SJSA1 (cell line): ENCODE results near the gene UNC79. TPM values are rescaled to one million over a fixed set of nuclear protein-coding genes. Genes with fewer than 3 reads are reported as not detected.

Experiments used
- DNase-seq, 2 experiments: peaks; one replicate each; pipeline ENCODE4 v3.0.0-alpha.2; 2015 to 2020; ENCODE audit warnings: low spot score in 2 of 2, low read depth in 1 of 2
- H3K27ac ChIP-seq: fragments of 250-450 bp; sonication (Bioruptor Pico); 2 replicates; pipeline ENCODE4 v1.5.1; 2020; ENCODE audit warnings: mild to moderate bottlenecking, moderate library complexity
- H3K27me3 ChIP-seq: fragments of 250-450 bp; sonication (Bioruptor Pico); replicated peaks from 2 replicates; pipeline ENCODE4 v1.5.1; 2020; ENCODE audit warnings: mild to moderate bottlenecking, moderate library complexity
- H3K36me3 ChIP-seq: fragments of 250-450 bp; sonication (Bioruptor Pico); 2 replicates; pipeline ENCODE4 v1.5.1; 2020; ENCODE audit warnings: mild to moderate bottlenecking
- H3K4me1 ChIP-seq: fragments of 250-450 bp; sonication (Bioruptor Pico); replicated peaks from 2 replicates; pipeline ENCODE4 v1.6.1; 2021; ENCODE audit warnings: mild to moderate bottlenecking
- H3K4me3 ChIP-seq: fragments of 250-450 bp; sonication (Bioruptor Pico); 2 replicates; pipeline ENCODE4 v1.5.1; 2020; ENCODE audit warnings: mild to moderate bottlenecking
- H3K9me3 ChIP-seq: fragments of 250-450 bp; sonication (Bioruptor Pico); replicated peaks from 2 replicates; pipeline ENCODE4 v1.5.1; 2020; ENCODE audit warnings: mild to moderate bottlenecking
- total RNA-seq: library from RNA; depleted of rRNA; stranded (reverse); fragments of >200 nt; shearing (Covaris generic); gene quantifications from 2 replicates; pipeline ENCODE4 v1.2.3, GENCODE V29; 2014

The UNC79 gene
- total RNA-seq, 1 experiment from 2014 or later = 0.05 TPM

DNA sequence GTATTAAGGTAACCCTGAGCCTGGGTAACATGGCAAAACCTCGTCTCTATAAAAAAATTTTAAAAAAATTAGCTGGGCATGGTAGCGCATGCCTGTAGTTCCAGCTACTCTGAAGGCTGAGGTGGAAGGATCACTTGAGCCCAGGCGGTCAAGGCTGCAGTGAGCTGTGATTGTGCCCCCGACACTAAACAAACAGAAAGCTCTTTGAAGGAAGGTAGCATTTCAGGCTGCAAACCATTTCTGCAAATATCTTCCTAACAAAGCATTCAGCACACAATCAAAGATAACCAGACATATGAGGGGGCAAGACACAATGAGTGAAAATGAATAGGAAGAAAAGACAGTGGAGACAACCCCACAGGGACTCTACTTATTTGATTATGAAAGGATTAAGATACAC, 238.9 kb downstream of the UNC79 start:
- Histone ChIP-seq H3K36me3 (no peaks in the 10 kb centered on the region), H3K27ac (no peak overlapping the region), H3K4me3 (no peak overlapping the region), H3K9me3 (no peaks in the 10 kb centered on the region), H3K27me3 (no peaks in the 10 kb centered on the region), H3K4me1 (no peaks in the 10 kb centered on the region)
- DNase-seq = no peak

DNA sequence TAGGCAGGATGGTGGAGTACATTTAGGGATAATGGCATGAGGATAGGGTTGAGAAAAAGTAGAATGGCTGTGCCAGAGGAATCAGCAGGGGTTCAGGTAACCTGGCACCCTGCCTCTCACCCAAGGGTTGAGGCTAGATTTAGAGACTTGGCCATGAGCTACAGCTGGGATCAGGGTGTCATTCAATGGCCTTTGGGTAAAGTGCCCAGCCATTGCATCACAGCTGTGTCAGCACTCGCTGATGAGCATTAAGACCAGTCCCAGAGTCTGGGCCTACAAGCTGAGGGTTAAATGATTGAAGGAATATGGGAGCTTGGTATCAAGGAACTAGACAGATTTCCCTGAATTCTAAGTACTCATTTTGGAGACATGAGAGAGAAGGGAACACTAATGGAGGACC, 243.6 kb downstream of the UNC79 start:
- H3K9me3 ChIP-seq = no peaks in the 10 kb centered on the region
- H3K4me1 ChIP-seq = no peaks in the 10 kb centered on the region
- no peak overlapping the region for H3K4me3 ChIP-seq

DNA sequence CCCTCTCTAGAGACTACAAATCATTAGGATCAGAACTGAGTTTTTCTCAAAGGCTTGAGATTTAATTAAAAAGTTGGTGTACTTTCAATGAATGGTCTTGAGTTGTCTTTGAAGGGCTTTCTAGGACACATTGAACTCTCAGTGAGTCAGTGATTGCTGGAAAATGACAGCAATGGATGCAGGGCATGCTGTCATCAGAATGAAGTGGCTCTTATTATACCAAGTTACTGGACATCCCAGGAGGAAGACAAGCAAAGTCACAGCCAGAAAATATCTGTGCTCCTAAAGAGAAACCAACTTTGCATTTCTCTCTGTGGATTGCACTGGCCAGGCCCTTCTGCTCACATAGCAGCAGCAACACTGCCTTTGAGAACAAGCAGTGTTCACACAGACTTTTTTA, 244.9 kb downstream of the UNC79 start:
- Histone ChIP-seq H3K27me3 (no peaks in the 10 kb centered on the region), H3K9me3 (no peaks in the 10 kb centered on the region), H3K36me3 (no peaks in the 10 kb centered on the region), H3K27ac (no peak overlapping the region), H3K4me3 (no peak overlapping the region), H3K4me1 (no peaks in the 10 kb centered on the region)
- no peak for DNase-seq

More for the DNA sequence above, 243.6 kb downstream of the UNC79 start:
- no peak for DNase-seq
- H3K36me3 ChIP-seq = no peaks in the 10 kb centered on the region
- H3K27ac ChIP-seq = no peak overlapping the region
- no peaks in the 10 kb centered on the region for H3K27me3 ChIP-seq

DNA sequence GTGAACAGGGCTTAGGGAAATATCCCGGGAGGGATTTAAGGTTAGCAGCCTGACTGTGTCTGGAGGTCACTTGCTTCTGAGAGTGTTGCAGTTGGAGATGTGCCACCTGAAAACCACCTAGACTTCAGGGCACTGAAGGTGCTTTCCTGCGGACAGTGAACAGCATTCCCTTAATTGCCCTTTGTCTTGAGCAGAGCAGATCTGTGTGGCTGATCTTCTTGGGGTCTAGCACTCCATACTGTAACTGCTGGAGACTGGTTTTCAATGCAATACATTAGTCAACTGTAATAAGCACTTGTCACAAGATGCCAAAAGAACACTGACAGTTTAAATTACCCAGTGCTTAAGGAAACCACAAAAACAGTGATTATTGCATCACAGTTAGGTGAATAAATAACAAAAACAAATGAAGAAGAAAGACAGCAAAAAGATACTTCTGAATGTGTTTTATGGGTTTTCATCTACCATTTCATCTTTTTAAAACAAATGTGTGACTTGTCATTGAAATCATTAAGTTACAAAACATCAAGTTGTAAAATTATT, 245.7 kb downstream of the UNC79 start:
- Histone ChIP-seq H3K9me3 (no peaks in the 10 kb centered on the region), H3K36me3 (no peaks in the 10 kb centered on the region), H3K27ac (no peak overlapping the region), H3K4me1 (no peaks in the 10 kb centered on the region), H3K27me3 (no peaks in the 10 kb centered on the region), H3K4me3 (no peak overlapping the region)
- DNase-seq = no peak

DNA sequence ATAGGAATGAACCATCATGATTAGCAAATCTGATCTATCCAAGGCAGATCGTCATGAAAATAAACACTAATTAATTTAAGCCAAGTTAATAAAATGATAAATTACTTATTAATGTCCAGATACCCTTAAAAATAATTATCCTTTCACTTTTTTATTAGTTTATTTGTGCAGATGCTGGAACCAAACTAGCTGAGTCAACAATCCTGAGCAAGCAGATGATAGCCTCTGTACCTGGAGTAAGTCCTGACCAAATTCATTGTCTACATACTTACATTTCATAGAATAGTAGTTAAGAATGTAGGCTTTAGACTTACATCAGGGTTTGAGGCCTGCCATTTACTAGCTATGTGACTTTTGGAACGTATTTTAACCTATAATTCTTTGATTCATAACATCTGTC, 251.7 kb downstream of the UNC79 start:
- H3K27ac ChIP-seq = no peak overlapping the region
- no peak overlapping the region for H3K4me3 ChIP-seq
- H3K36me3 ChIP-seq = no peaks in the 10 kb centered on the region
- no peaks in the 10 kb centered on the region for H3K4me1 ChIP-seq
- no peak for DNase-seq
- H3K27me3 ChIP-seq = no peaks in the 10 kb centered on the region
- no peaks in the 10 kb centered on the region for H3K9me3 ChIP-seq

DNA sequence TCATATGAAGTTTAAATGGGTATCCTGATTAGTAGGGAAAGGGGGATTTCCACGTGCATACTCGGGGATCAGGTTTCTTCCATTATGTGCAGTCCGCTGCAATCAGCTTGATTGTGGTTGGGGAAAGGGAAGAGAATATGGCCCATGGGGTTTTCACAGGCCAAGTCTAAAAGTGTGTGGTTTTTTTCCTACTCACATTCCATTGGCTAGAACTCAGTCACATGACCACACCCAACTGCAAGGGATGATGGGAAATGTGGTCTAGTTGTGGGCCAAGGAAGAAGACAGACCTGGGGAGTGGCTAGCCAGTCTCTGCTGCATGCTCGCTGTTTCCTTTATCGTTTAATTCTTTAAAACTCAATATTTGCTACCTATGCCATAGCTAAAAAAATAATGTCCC, 252.5 kb downstream of the UNC79 start:
- no peak overlapping the region for H3K27ac ChIP-seq
- no peaks in the 10 kb centered on the region for H3K36me3 ChIP-seq
- no peaks in the 10 kb centered on the region for H3K4me1 ChIP-seq
- no peaks in the 10 kb centered on the region for H3K9me3 ChIP-seq
- DNase-seq = no peak
- no peak overlapping the region for H3K4me3 ChIP-seq
- H3K27me3 ChIP-seq = no peaks in the 10 kb centered on the region

DNA sequence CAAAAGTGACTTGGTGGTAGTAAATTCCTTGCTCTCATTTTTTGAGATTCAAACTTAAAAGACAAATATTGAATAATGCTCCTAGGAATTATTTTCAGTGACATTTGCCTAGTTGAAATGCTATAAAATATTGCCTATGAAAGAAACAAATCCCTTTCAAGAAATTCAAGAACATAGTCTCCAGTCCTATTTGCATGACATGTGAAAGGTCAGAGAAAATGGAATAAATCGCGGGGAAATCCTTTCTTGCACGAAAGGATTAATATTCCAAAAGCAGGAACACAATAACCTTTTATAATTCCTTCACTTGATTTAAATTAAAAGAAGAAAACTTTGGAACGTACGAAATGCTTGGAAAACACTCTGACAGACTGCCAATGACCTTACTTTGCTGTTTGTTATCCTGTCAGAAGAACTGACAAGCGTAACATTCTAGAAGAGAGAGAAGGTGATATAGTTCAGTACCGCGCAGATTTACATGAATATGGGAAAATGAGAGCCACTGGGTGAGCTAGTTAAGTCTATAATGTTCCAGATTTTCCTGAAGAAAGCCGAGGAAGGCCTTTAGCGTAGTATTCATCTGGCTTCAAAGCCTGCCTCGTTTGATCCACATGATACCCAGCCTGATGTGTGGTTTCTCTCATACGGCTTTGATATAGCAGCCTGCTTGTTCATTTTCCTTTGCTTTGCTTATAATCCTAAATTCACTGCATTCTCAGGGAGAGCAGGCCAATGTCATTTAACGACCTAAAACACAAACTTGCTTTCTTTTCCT, 254.6 kb downstream of the UNC79 start:
- H3K4me1 ChIP-seq = no peaks in the 10 kb centered on the region
- H3K4me3 ChIP-seq = no peak overlapping the region
- no peaks in the 10 kb centered on the region for H3K36me3 ChIP-seq
- H3K27ac ChIP-seq = no peak overlapping the region
- H3K27me3 ChIP-seq = no peaks in the 10 kb centered on the region; the same call in 1 of the 2 replicates
- no peaks in the 10 kb centered on the region for H3K9me3 ChIP-seq
- DNase-seq = no peak

DNA sequence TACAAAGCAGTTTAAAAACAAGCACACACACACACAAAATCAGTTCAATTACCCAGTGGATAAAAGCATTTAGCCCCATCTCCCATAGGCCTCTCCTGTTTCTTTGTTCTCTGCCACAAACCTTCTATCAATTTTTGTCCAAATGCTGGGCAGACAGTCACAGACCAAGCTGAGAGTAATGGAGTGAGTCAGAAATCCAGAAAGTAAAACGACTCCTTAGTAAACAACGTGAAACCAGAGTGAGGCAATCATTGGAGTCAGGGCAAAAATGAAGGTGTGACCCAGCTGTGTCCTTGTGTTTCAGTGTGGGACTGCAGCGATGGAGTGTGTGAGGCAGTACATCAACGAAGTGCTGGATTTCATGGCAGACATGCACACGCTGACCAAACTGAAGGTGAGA, 255.5 kb downstream of the UNC79 start:
- no peaks in the 10 kb centered on the region for H3K9me3 ChIP-seq
- H3K27ac ChIP-seq = no peak overlapping the region
- no peaks in the 10 kb centered on the region for H3K36me3 ChIP-seq
- H3K4me3 ChIP-seq = no peak overlapping the region
- no peak for DNase-seq
- no peaks in the 10 kb centered on the region for H3K4me1 ChIP-seq
- H3K27me3 ChIP-seq = no peaks in the 10 kb centered on the region; the same call in 1 of the 2 replicates

DNA sequence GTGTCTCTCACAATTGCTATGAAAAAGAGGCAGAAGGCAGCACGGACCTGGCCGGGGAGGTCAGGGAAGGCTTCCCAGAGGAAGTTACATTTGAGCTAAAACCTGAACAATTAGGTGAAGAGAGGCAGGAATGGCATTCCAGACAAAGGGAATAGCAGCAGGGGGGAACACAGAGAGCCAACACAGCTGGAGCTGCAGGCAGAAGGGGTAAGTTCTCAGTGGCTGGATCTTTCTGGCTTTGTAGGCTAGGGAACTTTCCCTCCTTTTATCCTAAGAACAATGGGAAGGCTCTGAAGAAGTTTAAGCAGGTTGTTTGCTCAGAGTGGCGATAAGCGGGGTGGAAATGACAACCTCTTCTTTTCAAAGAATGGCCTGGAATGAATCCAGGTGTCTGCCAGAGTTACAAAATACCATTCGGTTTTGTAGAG, 257.5 kb downstream of the UNC79 start:
- DNase-seq = no peak
- no peak overlapping the region for H3K27ac ChIP-seq
- H3K9me3 ChIP-seq = no peaks in the 10 kb centered on the region
- H3K36me3 ChIP-seq = no peaks in the 10 kb centered on the region
- no peaks in the 10 kb centered on the region; the same call in 1 of the 2 replicates for H3K27me3 ChIP-seq
- H3K4me3 ChIP-seq = no peak overlapping the region
- H3K4me1 ChIP-seq = no peaks in the 10 kb centered on the region

DNA sequence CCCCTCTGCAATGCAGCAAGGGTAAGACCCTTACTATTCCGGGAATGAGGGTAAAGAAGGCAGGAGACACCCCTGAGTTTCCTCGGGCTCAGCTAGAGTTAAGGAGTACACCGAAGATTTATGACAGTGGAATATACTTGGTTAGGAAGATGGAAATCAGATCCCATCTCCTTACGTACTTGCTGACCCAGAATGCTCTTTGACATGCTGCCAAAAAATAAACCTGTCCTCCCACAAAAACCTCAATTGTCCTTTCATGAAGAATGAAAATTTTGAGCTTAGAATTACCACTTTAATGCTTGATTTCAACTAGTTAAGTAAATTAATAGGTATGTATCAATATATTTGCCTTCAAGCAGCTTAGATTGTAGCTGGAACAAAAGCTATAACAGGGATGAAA, 258.1 kb downstream of the UNC79 start:
- Histone ChIP-seq H3K27ac (no peak overlapping the region), H3K36me3 (no peaks in the 10 kb centered on the region), H3K4me1 (no peaks in the 10 kb centered on the region), H3K9me3 (no peaks in the 10 kb centered on the region), H3K27me3 (no peaks in the 10 kb centered on the region; the same call in 1 of the 2 replicates), H3K4me3 (no peak overlapping the region)
- no peak for DNase-seq

DNA sequence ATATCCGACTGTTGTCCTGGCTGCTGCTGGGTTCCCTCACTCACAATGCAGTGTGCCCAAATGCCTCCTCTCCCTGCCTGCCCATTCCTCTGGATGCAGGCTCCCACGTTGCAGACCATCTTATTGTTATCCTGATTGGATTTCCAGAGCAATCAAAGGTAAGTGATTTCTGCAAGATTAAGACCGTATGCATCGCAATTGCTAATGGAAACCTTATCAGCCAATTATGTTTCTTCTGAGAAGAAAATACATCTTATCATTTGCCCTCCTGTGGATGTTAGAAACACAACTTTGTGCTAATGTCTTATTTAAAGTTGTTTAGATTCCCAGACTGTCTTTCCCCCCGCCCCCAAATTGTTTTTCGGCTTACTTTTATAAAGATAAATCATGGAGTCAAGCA, 259.4 kb downstream of the UNC79 start:
- no peak for DNase-seq
- Histone ChIP-seq H3K4me1 (no peaks in the 10 kb centered on the region), H3K36me3 (no peaks in the 10 kb centered on the region), H3K27me3 (no peaks in the 10 kb centered on the region; the same call in 1 of the 2 replicates), H3K4me3 (no peak overlapping the region), H3K9me3 (no peaks in the 10 kb centered on the region), H3K27ac (no peak overlapping the region)

DNA sequence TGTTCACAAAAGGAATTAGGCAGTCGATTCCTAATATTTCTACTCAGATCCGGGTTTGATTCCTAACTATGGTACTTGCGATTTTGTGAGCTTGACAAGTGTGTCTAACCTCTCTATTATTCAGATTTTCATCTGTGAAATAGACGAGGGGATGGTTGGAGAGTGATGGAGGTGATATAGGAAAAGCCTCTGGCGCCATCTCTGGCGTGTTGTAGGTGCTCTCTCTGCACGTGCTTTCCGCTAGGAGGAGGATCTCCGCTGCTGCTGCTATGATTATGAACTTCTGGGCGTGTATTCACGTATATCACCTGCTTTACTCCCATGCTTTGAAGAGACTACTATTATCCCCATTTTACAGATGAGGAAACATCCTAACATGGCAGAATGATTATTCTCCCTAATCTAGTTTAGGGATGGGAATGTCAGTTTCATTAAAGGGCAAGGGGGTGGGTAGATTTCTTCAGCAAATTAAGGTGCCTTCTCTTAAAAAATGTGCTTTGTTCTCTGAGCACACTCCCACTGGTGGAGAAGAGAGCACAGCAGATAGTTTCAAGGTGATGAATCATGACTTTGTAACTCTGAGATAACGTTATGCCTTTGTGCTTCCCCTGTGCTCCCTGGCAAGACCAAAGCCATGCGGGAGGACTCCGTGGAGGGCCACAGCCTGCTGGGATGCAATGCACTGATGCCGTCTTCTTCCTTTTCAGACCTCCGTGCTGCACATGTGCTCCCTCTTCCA, 260.5 kb downstream of the UNC79 start:
- H3K27me3 ChIP-seq = no peaks in the 10 kb centered on the region; the same call in 1 of the 2 replicates

DNA sequence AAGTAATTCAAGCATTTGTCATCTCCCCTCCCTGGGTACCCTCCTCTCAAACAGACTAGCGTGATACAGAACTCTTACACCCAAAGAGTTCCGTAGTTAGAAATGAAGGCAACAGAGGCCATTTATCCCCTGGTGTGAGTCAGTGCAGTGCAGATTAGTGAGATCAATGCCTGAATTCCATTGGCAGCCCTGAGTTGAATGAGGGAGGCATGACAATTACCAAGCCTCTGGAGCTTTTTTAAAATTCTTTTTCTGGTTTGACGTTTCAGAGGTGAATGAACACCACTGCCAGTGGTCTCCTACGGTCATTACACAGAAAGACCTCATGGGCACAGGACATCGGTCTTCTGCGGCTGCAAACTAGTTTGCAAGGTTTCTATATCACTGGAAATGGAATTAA, 263.2 kb downstream of the UNC79 start:
- H3K36me3 ChIP-seq = no peaks in the 10 kb centered on the region
- no peaks in the 10 kb centered on the region for H3K4me1 ChIP-seq
- DNase-seq = no peak
- H3K4me3 ChIP-seq = no peak overlapping the region
- no peaks in the 10 kb centered on the region for H3K9me3 ChIP-seq
- H3K27me3 ChIP-seq = no peaks in the 10 kb centered on the region; the same call in 1 of the 2 replicates
- no peak overlapping the region for H3K27ac ChIP-seq

More for the DNA sequence above, 260.5 kb downstream of the UNC79 start:
- no peak for DNase-seq
- no peak overlapping the region for H3K27ac ChIP-seq
- no peak overlapping the region for H3K4me3 ChIP-seq
- no peaks in the 10 kb centered on the region for H3K9me3 ChIP-seq
- H3K4me1 ChIP-seq = no peaks in the 10 kb centered on the region
- H3K36me3 ChIP-seq = no peaks in the 10 kb centered on the region

DNA sequence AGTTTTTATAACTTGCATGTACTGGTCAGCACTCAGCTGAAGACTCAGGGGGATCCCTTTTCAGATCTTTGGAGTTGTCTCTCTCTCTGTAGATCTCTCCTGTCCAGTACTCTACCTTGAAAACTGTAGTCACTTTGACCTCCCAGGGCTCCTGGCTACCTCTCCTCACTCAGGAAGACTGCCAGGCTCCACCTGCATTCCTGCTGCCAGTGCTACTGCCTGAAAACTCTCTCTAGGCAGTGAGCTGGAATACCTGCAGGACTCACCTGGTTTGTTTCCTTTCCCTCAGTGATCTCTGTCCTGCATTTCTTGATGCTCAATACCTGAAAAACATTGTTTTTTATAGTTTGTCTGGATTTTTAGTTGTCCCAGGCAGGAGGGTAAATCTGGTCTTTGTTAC, 270.2 kb downstream of the UNC79 start:
- Histone ChIP-seq H3K27me3 (peaks cover under 1% of the 10 kb centered on the region; the same call in 1 of the 2 replicates), H3K27ac (no peak overlapping the region), H3K4me3 (no peak overlapping the region), H3K9me3 (no peaks in the 10 kb centered on the region), H3K36me3 (no peaks in the 10 kb centered on the region), H3K4me1 (no peaks in the 10 kb centered on the region)
- no peak for DNase-seq
